ENCODE results near the gene SWT1.

Gene SWT1

DNA sequence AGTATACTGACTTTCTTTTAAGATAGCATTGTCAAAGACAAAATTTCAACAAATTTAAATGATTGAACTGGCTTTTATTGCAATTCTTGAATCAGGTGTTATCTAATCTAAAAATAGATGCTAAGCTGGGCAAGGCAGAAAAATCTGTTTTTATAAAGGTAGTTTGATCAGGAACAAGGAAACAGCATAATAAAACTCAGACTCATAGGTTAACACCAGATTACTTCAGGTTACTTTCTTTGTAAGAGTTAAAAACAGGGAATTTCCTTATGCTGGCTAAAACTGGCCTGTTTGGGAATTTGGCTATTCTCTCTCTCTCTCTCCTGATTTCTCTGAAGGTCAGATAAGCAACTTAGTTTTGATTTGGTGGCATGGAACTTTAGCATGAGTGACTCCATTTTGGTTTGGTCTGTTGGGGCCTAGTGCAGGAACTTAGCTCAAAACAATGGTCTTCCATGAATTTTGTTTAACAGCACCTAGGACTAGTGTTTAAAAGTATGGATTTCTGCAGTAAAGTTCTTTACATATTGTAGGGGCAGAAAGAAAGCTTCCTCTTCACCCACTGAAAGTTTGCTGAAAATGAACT, 184.3 kb downstream of the SWT1 start:
- no peak for DNase-seq (ENCODE audit: low read depth)
- TF ChIP-seq, protein P1, sequence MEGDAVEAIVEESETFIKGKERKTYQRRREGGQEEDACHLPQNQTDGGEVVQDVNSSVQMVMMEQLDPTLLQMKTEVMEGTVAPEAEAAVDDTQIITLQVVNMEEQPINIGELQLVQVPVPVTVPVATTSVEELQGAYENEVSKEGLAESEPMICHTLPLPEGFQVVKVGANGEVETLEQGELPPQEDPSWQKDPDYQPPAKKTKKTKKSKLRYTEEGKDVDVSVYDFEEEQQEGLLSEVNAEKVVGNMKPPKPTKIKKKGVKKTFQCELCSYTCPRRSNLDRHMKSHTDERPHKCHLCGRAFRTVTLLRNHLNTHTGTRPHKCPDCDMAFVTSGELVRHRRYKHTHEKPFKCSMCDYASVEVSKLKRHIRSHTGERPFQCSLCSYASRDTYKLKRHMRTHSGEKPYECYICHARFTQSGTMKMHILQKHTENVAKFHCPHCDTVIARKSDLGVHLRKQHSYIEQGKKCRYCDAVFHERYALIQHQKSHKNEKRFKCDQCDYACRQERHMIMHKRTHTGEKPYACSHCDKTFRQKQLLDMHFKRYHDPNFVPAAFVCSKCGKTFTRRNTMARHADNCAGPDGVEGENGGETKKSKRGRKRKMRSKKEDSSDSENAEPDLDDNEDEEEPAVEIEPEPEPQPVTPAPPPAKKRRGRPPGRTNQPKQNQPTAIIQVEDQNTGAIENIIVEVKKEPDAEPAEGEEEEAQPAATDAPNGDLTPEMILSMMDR (IDR thresholded peaks at IDR 0.05; ENCODE audit: low read length, missing control alignments): no peak
- H3K4me3 ChIP-seq (replicated peaks; ENCODE audit: low read depth, low read length): no peak overlapping the region

All from fibroblast of pulmonary artery (primary cell).